ENCODE measurements around the gene SLC25A19.

The SLC25A19 gene

DNA sequence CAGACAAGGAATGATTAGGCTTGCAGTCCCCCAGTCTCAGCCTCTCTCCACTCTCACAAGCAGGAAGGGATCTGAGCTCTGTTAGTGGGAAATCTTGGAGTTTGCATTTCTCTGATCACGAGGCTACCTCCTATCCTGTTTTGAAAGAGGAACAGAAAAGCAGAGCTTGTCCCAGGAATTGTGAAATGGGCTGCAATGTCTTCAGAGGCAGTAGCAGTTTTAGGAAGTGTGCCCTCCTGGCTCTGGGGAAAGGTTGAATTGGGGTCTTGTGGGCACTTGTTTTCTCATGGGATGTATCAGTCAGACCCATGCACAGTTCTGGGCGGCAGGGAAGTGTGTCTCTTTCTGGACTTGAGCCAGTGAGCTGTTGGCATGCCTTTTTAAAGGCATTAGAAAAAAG is 60.9 kb downstream of the SLC25A19 start:
- Histone ChIP-seq H3K36me3 (ENCODE audit: control insufficient read depth, insufficient read depth, low read length) (peaks cover 86% of the 10 kb centered on the region), H3K9ac (ENCODE audit: low read depth, low read length) (no peak overlapping the region), H3K4me3 (ENCODE audit: low read depth, low read length) (no peak overlapping the region), H3K4me1 (ENCODE audit: control insufficient read depth, insufficient read depth, low read length) (no peaks in the 10 kb centered on the region), H3K27ac (ENCODE audit: low read depth, low read length) (no peak overlapping the region), H3K27me3 (ENCODE audit: control insufficient read depth, insufficient read depth, low read length) (no peaks in the 10 kb centered on the region), H3K9me3 (ENCODE audit: control insufficient read depth, insufficient read depth, low read length) (no peaks in the 10 kb centered on the region)

GRCh38 chr17:75227729-75228128 is 61.5 kb downstream of the SLC25A19 start:
- Histone ChIP-seq H3K27ac (ENCODE audit: low read depth, low read length) (no peak overlapping the region), H3K36me3 (ENCODE audit: control insufficient read depth, insufficient read depth, low read length) (peaks cover 84% of the 10 kb centered on the region)

DNA sequence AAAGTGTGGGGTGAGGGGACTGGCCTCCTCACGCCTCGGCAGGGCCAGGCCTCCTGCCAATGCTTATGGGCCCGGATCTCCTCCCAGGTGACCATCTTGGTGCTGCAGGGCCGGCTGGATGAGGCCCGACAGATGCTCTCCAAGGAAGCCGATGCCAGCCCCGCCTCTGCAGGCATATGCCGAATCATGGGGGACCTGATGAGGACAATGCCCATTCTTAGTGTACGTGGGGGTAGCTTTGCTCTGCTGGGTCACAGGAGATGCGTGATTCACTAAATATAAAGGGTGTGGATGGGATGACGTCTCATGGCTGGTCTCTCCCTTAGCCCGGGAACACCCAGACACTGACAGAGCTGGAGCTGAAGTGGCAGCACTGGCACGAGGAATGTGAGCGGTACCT is 64.2 kb downstream of the SLC25A19 start:
- Histone ChIP-seq H3K4me1 (ENCODE audit: control insufficient read depth, insufficient read depth, low read length) (no peaks in the 10 kb centered on the region), H3K27ac (ENCODE audit: low read depth, low read length) (no peak overlapping the region), H3K36me3 (ENCODE audit: control insufficient read depth, insufficient read depth, low read length) (peaks cover 71% of the 10 kb centered on the region), H3K27me3 (ENCODE audit: control insufficient read depth, insufficient read depth, low read length) (no peaks in the 10 kb centered on the region), H3K4me3 (ENCODE audit: low read depth, low read length) (no peak overlapping the region), H3K9me3 (ENCODE audit: control insufficient read depth, insufficient read depth, low read length) (no peaks in the 10 kb centered on the region), H3K9ac (ENCODE audit: low read depth, low read length) (no peak overlapping the region)

More at GRCh38 chr17:75227729-75228128, 61.5 kb downstream of the SLC25A19 start:
- Histone ChIP-seq H3K4me3 (ENCODE audit: low read depth, low read length) (no peak overlapping the region), H3K9me3 (ENCODE audit: control insufficient read depth, insufficient read depth, low read length) (no peaks in the 10 kb centered on the region), H3K27me3 (ENCODE audit: control insufficient read depth, insufficient read depth, low read length) (no peaks in the 10 kb centered on the region), H3K9ac (ENCODE audit: low read depth, low read length) (no peak overlapping the region), H3K4me1 (ENCODE audit: control insufficient read depth, insufficient read depth, low read length) (no peaks in the 10 kb centered on the region)

Measured in HUES48 (cell line).